NCI-H2196 treated with DMSO at 0.1 percent for 48 hours (cell line): ENCODE data around the gene E2F7.
A peak's percentile ranks its signal among the peaks of the same experiment; 100 is the strongest.

Experiments
- DNase-seq: peaks from one replicate; lab custom pipeline; 2025; ENCODE audit not compliant: unreplicated experiment; lab: John Stamatoyannopoulos, UW

The E2F7 gene

GRCh38 chr12:77064896-77065360, 441 bp downstream of the E2F7 start:
- no peak for DNase-seq

DNA sequence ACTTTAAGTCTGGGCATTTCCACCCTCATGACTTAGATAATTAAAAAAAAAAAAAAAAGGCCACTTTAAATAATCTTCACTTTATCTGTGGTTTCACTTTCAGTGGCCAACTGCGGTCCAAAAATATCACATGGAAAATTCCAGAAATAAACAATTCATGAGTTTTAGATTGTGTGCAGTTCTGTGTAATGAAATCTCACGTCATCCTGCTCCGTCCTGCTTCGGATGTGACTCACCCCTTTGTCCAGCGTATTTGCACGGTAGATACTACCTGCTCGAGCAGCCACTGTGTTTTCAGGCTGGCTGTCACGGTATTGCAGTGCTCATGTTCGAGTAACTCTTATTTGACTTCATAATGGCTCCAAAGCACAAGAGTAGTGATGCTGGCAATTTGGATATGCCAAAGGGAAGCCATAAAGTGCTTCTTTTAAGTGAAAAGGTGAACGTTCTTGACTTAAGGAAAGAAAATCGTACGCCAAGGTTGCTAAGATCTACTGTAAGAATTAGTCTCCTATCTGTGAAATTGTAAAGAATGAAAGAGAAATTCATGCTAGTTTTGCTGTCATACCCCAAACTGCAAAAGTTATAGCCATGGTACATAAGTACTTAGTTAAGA, 2.4 kb downstream of the E2F7 start:
- no peak for DNase-seq

DNA sequence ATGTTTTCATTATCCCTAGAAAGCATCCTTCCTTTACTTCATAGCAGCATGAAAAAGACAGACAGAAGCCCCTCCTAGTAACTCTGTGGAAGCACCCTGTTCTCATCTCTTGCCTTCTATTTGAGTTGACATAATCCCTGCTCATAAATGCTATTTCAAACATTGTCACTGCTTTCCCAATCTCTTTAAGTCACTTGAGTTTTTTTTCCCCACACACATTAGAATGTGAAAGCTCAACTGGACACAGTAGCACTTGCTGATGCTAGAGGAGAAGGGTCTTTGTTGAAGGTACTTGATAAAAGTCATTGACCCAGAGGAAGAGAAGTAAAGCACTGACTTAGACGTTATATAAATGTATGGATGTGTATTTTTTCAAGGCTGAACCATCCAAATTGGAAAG, 3.0 kb downstream of the E2F7 start:
- no peak for DNase-seq

- DNase-seq: no peak
Measured at GRCh38 chr12:77060883-77061240, 4.5 kb downstream of the E2F7 start.

DNA sequence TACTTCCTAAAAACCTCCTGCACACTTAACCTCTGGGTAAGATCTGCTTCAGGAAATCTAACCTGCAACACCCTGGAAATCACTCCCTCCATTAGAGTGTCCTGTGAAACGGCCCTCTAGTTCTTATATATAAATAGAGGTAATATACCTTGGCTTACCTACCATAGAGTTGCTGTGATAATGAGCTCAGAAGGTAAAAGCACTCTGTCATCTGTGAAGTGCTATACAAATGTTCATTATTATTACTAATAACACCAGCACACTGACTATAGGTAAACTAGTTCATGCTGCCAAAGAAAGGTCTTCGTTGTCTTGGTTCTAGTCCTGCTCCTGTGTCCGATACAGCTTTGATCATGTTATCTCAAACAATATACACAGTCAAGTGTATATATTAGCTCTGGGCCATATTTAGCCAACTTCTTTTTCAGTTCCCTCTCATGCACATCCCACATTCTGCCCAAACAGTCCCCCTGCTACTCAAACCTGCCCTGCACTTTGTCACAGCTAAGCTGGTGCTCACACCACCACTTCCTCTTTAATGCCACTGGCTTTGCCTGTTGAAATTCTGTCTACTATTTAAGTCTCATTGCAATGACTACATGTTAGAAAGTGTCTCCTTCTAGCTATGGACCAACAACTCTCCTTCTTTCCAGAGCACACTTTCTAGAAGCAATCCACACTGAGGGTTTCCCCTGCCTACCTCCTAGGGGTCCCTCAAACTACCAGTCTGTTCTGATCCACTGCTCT, 5.1 kb downstream of the E2F7 start:
- DNase-seq: no peak

DNA sequence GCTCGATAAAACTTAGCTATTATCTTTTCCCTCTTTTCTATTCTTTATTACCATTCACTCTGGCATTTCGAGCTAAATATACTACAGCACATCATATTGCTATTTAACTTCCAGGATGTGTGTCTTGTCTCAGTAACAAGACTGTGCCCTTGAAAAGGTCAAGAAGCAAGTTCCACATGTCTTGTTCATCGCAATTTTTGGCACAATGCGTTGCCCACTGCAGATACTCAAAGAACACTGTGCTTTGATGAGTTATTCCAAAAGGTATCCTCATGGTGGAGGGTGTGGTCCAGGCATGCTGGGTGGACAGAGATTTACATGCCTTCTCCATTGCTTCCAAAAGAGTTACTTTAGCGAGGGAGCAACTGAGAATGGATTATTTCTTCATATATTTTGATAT, 6.6 kb downstream of the E2F7 start:
- DNase-seq: no peak

- no peak for DNase-seq
Measured at GRCh38 chr12:77054851-77055250, 10.5 kb downstream of the E2F7 start.

DNA sequence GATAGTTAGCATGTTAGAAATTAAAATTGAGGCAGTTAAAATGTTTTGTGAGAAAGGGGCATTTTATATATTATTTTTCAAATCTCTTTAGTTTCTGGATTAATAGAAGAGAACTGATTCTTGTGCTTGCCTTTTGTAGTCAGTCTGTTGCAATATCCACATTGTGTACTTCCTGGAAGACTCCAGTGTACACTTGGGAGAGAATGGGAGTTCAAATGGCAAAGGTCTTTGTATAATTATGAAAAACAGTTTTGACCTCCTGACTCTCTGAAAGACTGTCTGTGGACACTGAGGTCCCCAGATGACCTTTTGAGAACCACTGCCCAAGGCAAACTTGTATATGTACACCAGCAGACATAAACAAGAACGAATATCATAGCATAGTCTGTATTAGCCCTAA, 12.1 kb downstream of the E2F7 start:
- no peak for DNase-seq

DNA sequence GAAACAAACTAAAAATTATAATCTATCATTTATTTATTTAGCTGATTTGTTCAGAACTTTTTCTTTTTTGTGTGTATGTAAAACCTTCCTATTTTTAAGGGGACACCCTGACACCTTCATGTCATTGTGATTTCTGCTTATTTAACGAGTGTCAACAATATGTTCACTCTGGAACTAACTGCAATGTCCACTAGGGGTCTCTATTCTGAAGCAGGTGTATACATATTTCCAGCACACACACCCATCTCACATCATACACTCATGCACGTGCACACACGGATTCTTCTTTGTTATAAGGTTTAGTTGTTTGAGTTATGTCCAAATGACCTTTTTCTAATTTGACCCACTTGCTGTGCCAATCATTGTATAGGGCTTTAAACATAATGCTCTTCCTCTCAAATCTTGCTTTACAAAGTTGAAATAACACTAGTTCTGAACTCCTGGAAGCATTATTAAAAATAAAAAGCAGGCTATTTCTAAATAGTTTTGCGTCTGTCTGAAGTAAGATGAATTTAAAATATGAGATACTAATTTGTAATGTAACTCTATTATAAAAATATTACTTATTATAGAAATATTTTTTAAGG, 15.5 kb downstream of the E2F7 start:
- peak; percentile 58 for DNase-seq

DNA sequence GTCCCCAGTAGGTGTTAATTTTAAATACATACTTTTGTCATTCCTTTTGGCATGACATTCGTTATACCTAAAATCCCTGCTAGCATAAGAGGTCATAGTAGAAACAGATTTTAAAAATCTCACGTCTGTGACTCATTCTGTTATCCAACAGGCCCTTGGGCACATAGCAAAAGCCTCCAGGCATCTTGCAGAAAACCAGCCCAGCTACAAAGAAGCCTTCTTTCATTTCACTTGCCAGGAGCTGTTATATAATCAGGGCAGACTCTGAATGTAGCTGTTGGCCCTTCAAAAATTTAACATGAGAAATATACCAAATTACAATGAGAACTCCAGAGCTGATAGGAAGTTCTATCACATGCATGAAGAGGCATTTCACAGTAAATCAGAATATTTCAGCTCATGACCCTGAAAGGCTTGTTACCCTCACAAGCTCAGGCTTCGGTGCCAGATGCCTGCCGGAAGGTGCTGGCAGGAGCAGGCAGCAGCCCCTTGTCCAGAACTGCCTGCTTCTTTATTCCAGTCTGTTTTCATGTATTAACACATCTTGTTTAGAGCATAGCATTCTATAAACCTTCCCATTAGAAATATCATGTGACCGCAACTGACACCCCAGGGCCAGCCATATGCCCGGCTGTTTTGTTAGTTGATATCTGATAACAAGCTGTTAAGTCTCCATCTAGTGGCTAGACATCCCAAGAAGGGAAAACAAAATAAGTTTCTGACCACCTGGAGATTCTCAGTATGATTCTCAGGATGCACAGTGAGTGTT, 17.8 kb downstream of the E2F7 start:
- DNase-seq: no peak

DNA sequence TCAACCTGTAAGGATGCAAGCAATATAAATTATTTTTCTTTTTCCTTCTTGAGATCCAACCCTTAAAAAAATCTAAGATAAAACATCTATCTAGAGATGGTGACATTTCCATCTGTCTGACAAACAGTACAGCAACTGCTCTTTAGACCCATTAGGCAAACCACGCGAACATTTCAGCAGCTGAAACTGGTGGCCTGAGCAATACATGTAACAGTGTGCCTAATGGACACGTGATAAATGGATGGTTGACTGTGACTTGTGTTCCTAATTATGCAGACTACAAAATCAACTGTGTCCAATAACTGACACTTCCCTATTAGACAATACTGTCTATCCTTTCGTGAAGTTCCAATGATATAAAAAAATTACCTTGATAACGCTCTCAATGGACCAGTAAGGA, 18.9 kb downstream of the E2F7 start:
- no peak for DNase-seq

GRCh38 chr12:77045183-77045582, 20.2 kb downstream of the E2F7 start:
- DNase-seq: no peak

- no peak for DNase-seq
Measured at GRCh38 chr12:77044721-77045120, 20.6 kb downstream of the E2F7 start.

- no peak for DNase-seq
Measured at GRCh38 chr12:77042833-77043232, 22.5 kb downstream of the E2F7 start.

GRCh38 chr12:77040231-77040630, 25.1 kb downstream of the E2F7 start:
- DNase-seq: no peak

DNA sequence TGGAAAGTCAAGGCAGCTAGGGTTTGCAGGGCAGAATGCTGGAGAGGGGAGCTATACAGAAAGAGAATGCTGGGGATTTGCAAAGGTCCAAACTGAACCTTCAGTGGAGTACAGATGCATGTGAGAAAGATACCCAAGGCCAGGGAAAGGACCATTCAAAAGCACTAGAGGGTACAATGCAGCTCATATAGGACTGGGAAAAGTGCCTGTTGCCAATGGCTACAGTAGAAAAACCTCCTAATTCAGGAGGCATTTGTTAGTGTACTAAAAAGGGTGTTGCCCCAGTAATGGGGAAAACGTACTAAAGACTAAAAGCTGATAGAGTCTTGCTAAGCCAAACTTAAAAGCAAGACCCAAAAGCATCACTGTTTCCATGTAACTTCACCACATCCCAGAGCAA, 30.1 kb downstream of the E2F7 start:
- DNase-seq: no peak

DNA sequence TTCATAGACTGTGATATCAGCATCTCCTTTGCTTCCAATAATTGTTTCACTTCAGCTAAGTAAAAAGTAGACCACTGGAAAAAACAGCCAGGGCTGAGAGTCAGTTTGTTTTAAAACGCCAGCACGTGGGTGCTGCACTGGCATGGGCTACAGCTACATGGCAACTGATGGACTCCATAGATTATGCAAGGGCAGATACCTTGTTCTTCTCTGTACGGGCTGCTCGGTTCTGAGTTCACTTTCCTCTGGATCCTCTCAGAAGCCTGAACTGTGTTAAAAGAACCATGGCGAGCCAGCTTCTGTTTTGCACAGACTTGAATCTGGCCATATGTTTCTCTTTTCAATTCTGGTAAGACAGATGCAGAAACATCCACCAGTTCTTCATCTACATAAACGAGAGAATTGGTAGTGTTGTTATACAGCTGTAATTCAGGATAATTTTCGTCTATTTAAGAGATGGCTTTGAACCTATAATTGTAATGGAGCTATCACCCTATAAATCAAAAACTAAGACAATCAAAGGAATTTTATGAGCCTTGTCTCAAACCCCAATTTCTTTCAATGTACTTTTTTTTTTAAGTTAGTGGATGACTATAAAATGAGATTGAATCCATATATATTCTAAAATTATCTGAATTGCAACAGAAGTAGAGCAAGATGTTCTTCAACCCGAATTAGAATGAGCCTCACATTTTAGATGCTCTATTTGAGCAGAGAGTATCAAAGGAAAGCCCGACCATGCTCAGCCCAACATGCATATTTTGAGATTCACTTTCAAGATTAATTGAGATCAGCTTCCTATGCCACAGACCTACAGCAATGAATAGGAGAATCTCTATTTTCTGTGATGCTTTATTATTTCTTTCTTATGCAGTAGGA, 31.5 kb downstream of the E2F7 start:
- no peak for DNase-seq

DNA sequence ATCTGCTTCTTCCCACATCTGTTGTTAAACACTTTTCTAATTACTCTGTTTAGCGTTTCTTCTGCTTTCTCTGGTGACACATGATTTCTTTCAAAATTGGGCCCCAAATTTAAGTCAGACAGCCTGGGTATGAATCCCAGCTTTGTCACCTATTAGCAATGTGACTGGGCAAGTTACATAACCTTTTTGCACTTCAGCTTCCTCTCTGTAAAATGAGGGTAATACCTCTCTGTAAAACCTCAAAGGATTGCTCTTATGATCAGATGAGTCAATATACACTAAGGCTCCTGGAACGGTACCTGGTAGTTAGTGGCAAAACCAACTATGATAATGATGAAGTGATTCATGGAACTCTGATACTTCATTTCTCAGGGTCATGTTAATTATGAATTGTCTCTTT, 33.0 kb downstream of the E2F7 start:
- DNase-seq: no peak

DNA sequence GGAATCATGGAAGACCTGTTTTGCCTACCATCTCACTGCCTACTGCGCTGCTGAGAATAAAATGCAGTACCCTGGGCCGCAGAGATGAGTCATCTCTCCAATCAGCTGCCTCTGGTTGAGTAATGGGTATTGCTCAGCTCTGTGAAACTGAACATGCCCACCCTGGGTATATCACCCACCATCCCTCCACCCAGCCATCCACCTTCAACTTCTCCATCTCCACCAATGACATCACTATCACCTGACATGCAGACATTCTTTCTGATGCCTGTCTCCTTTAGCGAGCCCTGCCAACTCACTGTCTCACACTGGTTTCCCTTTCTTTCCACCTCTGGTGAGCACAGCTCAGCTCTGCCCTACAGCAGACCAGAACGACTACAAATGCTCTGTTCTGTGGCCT, 33.6 kb downstream of the E2F7 start:
- DNase-seq: no peak

GRCh38 chr12:77025782-77026314, 39.5 kb downstream of the E2F7 start:
- no peak for DNase-seq

DNA sequence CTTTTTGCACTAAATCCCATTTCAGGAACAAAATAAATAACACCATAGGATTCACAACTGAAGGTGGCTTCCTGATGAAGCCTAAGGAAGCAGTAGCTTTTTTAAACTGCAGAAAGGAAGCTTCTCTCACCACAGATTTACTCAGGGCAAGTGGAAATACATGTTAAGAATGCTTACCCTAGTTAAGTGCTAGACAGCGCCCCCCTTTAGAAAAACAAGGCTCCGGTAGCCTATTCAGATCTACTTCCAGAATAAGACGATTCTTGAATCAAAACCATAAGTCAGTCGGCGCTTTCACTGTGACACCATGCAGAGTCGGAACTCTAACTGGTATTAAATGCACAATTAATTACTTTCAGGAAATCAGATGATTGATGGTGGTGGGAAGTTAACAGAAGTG, 41.9 kb downstream of the E2F7 start:
- DNase-seq: no peak
